HL-60/S4 treated with phorbol 12-myristate 13-acetate at 8.2 ng/mL for 4 days and 3 days (cell line): ENCODE results near the gene RSKR.
"Not testable (repeated sequence)": the region's sequence is repeated elsewhere in the genome, so short reads cannot be mapped to it uniquely, and the experiment has no call there.

Experiments
- in situ Hi-C: fragments of 300-500 bp; cut with MboI; formaldehyde crosslinking; loops from 2 replicates; pipeline ENCODE4 v1.15.0; 2022; ENCODE audit warnings: low sequenced_read_pairs

The RSKR gene

GRCh38 chr17:28578246-28579195 lies 35.5 kb downstream of the RSKR start:
- in situ Hi-C loops: no loop called here

GRCh38 chr17:28577466-28577824 lies 36.5 kb downstream of the RSKR start:
- in situ Hi-C loops: no loop called here

- in situ Hi-C loops: no loop called here
Measured at GRCh38 chr17:28576758-28577465, 37.1 kb downstream of the RSKR start, which contains the start of gene ALDOC. ALDOC (minus strand) TSS chr17:28576895; CDS start chr17:28575532, 1,363 bp downstream.

- in situ Hi-C loops: not testable (repeated sequence)
Measured at GRCh38 chr17:28576016-28576415, 38.0 kb downstream of the RSKR start.

- in situ Hi-C loops: no loop called here
Measured at GRCh38 chr17:28575126-28575795, 38.7 kb downstream of the RSKR start.

GRCh38 chr17:28574526-28574925 lies 39.5 kb downstream of the RSKR start:
- in situ Hi-C loops: no loop called here

GRCh38 chr17:28573966-28574480 lies 40.0 kb downstream of the RSKR start:
- in situ Hi-C loops: no loop called here

- in situ Hi-C loops: no loop called here
Measured at GRCh38 chr17:28573521-28573920, 40.5 kb downstream of the RSKR start.

- in situ Hi-C loops: no loop called here
Measured at GRCh38 chr17:28573040-28573380, 41.0 kb downstream of the RSKR start.

GRCh38 chr17:28572259-28573039 lies 41.5 kb downstream of the RSKR start:
- in situ Hi-C loops: no loop called here

GRCh38 chr17:28571361-28572122 lies 42.4 kb downstream of the RSKR start, which contains the start of gene PIGS:
PIGS (minus strand) TSS chr17:28571524; CDS start chr17:28571496, 28 bp downstream.
- in situ Hi-C loops: no loop called here

GRCh38 chr17:28570716-28571360 lies 43.1 kb downstream of the RSKR start:
- in situ Hi-C loops: no loop called here

GRCh38 chr17:28569446-28569845 lies 44.5 kb downstream of the RSKR start:
- in situ Hi-C loops: no loop called here

- in situ Hi-C loops: no loop called here
Measured at GRCh38 chr17:28567604-28568003, 46.4 kb downstream of the RSKR start.

- in situ Hi-C loops: no loop called here
Measured at GRCh38 chr17:28563475-28563874, 50.5 kb downstream of the RSKR start.
